IPS-11a (cell line): ENCODE results near the gene HOXC13.

Experiments
- H3K4me3 ChIP-seq: one replicate; pipeline ENCODE4 v1.5.1; 2013; ENCODE audit warnings: low read depth, low read length, control low read depth

Gene HOXC13

DNA sequence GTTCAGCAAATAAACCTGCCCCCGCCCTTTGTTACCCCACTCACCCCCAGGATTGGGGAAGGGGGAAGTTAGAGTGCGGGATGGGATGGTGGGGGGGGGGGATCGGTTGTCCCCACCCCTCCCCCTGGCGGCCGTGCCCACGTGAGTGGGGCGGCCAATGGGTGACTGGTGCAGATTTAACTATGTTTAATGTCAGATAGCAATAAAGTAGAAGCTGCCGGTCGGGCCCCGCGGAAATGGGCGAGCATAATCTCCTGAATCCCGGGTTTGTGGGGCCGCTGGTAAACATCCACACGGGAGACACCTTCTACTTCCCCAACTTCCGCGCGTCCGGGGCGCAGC lies 16.0 kb downstream of the HOXC13 start, which contains the start of gene HOXC12:
Gene HOXC12 (plus strand): TSS at position 210 of the 342 bp plus-strand sequence. CDS start 27 bp downstream, at position 237.
- no peak within 1 kb of the TSS for H3K4me3 ChIP-seq

DNA sequence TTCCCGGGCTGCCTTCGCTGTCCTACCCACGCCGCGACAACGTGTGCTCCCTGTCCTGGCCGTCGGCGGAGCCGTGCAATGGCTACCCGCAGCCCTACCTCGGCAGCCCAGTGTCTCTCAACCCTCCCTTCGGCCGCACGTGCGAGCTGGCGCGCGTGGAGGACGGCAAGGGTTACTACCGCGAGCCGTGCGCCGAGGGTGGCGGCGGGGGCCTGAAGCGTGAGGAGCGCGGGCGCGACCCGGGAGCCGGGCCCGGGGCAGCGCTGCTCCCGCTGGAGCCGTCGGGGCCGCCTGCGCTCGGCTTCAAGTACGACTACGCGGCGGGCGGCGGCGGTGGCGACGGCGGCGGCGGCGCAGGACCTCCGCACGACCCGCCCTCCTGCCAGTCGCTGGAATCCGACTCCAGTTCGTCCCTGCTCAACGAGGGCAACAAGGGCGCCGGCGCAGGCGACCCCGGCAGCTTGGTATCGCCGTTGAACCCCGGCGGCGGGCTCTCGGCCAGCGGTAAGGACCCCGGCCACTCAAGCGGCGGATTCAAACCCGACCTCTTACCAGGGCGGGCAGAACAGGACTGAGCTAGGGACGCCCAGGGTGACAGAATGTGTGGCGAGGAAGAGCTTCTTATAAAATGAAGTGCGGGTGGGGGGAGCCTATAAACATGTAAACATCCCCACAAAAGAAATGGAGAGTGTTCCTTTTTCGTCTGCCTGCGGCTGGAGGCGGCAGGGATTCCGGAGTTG lies 16.6 kb downstream of the HOXC13 start:
- H3K4me3 ChIP-seq, result no peak overlapping the region

DNA sequence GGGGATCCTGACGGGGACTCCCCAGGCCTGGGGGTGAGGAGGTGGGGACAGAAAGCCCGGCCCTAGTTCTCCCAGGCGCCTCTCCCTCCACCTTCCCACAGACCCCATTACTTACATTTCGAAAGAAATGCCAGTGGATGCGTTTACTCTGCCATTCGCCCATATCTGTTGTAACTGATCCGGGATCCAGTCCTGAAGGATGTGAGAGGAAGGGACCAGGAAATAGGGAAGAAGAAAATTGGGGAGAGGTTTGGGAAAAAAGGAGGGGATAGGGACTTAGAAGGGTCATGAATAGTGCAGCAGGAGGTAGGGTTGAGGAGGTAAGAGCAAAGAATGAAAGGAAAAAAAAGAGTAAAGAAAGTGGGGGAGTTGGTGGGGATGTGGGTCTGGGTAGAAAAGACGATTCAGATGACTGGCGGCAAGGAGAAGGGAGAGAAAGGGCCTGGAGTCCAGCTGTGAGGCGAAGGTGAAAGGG lies 17.2 kb downstream of the HOXC13 start:
- no peak overlapping the region for H3K4me3 ChIP-seq

DNA sequence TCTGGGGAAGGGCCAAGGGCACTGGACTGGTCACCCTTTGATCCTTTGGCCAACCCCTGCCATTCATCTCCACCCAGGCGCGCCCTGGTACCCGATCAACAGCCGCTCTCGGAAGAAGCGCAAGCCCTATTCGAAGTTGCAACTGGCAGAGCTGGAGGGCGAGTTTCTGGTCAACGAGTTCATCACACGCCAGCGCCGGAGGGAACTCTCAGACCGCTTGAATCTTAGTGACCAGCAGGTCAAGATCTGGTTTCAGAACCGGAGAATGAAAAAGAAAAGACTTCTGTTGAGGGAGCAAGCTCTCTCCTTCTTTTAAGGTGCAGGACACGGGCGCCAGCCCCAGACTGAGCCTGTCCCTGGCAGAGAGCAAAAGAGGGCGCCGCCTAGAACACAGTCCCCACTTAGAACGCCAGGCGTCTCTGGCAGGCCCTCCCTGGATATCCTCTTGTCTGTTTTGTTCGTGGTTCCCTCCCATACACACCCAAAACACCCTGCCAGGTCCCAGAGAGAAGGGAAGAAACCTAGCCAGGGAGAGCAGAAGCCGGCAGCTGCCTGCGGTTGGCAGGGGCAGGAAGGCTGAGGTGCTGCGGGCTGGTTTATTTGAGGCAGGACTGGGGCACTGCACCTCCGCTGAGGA lies 17.7 kb downstream of the HOXC13 start:
- H3K4me3 ChIP-seq, result no peak overlapping the region

DNA sequence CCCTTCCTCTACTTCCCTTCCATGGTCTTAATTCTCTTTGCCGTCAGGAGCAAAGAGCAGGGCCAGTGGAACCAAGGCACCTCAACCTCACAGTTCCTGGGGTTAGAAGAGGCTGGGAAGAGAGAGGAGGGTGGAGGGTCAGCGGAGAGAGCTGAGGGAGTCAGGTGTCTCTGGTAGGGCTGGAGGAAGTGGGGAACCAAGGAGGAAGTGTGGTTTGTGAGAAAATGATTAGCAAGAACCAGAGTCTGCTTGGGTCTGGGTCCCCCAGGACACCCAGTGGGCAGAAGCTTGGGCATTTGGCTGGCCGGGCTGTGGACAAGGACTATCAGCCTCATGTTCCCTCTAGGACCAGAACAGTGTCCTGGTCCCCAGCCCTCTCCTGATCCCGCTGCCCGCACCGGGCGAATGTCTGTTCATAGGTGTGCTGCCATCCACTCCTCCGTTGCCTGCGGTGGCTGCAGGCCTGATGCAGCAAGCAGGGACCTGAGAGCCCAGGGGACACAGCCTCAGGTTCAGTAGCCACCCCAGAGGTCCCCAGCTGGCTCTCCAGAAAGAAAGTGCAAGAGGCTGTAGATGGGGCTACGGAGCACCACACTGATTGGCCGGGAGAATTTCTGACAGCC lies 18.4 kb downstream of the HOXC13 start:
- H3K4me3 ChIP-seq, result no peak overlapping the region

DNA sequence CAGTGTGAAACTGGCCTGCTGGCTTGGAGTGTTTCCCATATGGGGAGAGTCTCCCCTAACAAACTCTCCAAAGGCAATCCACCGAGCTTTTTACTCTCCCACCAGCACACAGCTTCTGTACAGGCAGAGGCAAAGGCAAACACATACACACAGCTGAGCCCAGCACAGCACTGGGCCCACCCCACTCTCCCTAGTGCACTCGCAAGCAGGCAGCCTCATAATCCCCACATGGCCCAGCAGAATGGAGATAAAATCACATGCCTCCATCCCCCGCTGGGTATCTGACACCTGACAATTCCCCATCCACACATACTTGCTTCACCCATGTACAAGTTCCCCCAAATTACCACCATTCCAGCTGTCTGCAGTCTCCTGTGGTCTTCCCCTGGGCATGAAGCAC lies 19.5 kb downstream of the HOXC13 start:
- H3K4me3 ChIP-seq, result no peak overlapping the region

DNA sequence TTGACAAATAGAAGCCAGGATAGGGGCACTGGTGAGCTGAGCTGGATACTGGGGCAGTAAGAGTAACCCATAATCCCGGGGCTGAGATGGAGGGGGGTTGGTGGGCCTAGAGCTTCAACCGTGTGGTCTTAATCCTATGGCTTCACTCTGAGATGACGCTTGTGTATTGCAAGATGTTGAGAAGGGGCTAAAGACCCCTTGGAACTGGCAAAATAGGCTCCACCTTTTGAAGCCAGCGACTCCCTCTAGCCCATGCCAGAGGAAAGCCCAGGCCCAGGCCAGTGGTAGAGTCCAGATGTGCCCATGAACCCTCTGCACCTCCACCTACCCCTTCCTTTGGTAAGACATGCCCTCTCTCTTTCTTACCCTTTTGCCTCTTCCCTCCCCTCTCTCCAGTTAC lies 20.7 kb downstream of the HOXC13 start:
- no peak overlapping the region for H3K4me3 ChIP-seq

DNA sequence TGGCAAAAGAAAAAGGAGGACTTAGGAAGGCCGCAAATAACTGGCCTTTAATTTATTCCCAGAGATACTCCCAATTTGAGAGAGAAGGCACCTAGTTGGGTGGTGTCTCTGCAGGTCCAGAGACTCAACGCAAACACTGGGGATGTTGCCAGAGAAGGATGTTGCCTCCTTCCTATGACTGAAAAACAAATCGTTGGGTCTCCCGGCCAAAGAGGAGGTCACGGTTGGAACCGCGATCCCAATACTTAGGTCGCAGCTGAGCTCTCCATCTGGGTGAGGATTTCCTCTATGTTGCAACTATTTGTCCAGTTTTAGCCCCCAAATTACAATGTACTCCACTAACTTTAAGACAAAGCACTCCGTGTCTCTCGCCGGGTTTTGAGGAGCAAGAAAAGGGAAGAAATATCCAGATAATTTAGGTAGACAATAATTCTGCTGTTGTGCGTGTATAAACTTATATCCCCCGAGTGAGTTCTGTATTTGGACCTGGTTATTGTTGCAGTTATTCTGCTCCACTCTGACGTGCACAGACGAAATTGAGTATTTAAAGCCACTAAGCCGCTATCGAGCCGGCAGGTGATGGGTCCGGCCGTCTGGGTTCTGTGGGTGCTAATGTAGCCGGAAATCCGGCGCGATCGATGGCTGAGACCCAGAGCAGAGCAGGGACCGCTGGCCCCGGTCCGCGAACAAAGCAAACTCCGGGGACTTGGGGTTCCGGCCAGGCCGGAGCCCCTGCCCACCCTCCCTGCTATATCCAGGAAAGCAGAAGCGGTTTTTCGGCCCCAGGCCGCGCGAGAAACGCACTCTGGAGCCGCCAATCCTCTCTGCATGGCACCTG lies 21.8 kb downstream of the HOXC13 start:
- no peak overlapping the region for H3K4me3 ChIP-seq

DNA sequence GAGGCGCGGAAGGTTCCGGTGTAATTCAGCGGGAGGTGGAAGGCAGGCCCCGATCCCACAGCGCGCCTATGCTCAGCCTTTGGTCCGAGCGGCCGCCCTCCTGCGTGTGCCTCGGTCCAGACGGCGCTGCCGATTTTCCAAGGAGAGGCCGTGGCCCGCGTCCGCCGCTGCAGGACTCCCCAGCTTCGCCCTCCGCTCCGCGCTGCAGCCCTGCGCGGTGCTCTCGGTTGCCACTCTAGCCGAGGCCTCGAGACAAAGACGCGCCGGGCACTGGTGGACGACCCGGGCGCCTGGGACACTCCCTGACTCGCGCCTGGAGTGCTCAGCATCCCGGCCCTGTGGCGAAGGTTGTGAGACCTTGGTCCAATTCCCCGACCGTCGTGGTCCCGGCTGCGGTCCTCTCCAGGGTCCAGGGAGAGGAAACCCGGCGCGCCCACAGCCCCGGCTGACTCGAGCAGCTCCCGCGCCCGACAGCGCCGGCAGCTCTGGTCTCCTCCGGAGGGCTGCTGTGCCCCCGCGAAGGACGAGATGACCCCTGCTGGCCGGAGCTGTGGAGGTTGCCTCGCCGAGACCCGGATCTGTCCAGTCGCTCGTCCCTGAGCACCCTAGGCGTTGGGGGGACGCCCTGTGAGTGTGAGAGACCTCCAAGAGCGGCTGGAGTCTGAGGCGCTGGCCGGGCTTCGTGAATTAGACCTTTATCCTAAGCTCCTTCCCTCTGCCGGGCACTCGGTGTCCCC lies 22.6 kb downstream of the HOXC13 start:
- H3K4me3 ChIP-seq, result no peak overlapping the region

DNA sequence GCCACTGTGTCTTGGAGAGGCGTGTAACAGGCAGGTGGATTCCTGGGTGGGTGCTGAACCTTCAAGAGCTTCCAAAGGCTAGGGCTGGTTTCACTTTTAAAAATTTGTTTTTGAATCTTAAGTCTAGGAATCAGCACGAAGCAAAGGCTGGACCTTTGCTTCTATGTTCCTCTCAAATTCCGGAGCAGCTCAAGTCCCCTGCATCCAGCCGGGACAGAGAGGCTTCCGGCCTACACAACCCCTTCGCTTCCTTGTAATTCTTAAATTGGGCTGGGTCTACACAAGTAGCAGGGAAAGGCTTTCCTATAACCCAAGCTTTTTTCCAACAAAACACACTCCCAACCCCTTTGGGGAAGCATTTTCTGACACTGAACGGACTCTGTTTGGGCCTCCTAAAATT lies 24.4 kb downstream of the HOXC13 start:
- no peak overlapping the region for H3K4me3 ChIP-seq

DNA sequence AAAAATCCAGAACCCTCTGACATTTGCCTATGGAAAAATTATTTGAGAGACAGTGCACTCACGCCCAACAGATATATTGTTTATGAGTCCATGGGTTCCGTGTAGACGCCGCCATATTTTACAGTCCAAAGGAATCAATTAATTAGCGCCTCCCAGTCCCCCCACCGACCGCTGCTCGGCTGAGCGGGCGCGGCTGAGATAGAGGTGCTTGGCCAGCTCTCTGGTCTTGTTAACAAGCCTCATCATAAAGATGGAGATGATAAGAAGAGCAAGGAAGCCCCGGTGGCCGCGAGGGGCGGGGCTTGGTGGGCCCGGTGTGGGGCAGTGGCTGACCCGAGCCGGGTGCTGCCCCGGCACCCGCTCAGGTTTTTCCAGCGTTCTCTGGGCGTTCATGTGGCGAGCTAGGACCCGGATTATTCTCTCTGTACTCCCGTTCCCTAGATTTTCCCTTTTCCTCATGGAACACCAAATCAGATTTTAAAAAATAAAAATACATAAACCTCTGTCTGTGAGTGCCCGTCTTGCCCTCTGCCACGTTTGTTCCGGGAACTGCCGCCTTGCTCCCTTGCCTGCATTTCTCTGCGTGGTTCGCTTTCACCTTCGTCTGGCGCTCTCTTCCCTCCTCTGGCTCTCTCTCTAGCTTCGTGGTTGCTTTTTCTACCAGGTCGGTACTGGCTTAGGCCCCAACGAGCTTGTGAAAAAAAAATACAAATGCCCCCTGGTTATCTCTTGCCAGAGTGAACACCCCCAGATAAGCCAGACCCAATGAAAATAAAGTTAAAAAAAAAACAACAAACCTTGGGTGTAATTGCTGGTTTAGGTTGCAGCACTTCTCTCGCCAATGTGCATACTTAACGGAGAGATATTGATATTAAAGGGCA lies 25.0 kb downstream of the HOXC13 start:
- H3K4me3 ChIP-seq, result no peak overlapping the region

DNA sequence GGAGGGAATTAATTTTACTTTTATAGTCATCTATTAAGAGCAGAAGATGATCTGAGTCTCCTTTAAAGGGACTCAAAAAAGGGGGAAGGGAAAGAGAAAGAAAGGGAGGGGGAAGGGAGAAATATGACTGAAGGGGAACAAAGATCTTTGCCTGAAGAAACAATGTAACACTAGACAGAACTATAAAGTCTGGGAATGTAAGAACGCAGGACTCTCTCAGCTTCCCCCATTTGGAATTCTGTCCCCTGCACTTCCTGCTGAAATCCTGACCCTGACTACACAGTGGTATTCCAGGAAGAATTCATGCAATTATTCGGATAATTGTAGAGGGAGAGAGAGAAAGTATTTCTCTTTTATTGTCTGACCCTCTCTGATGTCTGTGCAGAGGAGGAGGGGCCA lies 25.7 kb downstream of the HOXC13 start:
- H3K4me3 ChIP-seq, result no peak overlapping the region

DNA sequence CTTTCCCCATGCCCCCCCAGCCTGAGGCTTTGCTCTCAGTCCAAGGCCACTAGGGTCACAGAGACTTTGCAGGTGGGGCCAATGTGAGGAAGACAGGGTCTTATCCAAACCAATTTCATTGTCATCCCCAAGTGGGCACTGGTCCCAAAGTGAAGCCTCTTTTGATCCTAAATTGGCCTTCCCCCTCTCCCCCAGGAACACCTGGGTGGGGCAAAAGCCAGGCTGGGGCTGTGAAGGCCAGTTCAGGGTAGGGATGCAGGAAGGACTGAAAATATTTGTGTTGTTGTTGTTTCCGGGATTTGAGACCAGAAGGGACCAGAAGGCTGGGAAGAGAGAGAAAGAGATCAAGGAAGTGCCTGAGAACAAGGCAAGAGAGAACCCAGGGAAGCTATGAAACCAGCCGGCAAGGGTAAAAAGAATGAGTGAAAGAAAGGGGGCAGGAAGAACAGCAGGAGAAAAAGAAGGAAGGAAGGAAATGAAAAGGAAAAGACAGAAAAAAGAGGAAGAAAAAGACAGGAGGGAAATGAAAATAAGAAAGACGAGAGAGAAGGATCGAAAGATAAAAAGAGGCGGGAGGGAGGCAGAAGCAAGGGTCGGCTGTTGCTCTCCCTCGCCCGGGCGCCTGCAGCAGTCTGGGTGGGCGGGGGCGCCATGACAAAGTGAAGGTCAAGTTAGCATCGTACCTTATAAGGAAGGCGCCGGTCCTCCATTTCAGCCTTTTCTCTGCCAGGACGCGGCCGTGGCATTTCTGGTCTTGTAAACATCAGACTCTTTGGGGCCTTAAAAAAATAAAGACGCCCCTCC lies 26.9 kb downstream of the HOXC13 start:
- H3K4me3 ChIP-seq, result no peak overlapping the region

DNA sequence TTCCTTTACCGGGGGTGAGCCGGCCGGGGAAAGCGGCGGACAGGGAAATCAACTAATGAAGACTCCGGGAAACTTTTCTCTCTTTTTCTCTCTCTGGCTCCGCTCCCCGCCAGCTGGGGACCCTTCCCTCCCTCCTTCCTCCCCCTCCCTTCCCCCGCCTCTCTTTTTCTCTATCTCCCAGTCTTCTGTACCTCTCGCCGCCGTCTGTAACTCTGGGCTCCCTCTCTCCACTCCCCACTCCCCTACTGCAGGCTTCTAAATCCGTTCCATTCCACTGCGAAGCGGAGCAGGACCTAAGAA lies 27.4 kb downstream of the HOXC13 start:
- H3K4me3 ChIP-seq, result no peak overlapping the region

DNA sequence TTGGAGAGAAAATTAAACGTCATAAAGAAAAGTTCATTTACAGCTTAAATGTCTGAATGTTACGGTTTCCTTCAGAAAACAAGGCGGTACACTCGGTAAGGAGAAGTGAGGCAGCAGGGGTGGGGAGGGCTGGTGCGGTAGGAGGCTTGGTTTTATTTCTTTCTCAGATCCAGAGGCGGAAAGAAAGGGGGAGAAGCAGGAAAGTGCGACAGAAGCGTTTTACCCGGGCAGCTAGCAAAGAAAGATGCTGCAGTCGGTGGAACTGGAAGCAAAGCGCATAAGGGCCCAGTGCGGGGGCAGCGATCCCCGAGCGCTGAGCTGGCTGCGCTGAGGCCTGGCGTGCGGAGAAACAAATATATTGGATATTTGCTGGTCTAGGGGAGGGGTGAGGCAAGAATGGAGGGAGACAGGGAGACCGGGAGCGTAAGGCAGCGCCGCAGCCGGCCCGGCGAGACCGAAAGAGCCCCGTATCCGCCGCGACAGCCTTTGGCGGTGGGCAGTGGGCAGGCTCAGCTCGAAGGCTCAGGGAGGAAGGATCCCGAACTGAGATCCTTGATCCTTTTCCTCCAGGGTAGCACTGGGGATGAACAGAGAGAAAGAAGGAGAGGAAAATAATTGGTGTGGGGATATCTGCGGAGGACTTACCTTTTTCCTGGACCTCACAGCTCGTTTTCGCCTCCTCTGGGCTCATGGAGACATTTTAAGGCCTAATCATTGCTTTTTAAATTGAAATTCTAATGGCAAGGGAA lies 27.9 kb downstream of the HOXC13 start:
- no peak overlapping the region for H3K4me3 ChIP-seq

DNA sequence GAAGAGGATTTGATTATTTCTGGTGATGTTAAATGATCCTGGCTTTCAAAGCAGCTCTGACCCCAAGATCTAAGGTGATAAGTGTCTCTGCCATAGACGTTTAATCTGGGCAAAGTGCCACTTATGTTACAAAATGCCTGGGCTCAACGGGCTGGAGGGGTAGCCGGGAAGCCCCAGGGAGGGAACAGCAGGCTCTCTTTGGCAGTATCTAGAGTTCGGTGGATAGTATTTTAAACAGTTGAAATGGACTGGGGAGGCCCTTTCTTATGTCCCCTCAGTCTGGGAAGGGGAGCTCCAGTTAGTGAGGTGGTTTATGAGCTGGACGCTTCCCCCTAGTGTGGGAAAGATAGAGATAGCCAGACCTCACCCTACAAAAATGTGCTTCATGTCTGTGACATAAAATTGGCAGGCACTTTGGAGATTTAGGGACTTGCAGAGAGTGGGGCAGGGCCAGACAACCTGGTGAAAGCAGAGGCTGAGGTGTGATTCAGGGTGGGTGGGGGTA lies 28.8 kb downstream of the HOXC13 start:
- no peak overlapping the region for H3K4me3 ChIP-seq

DNA sequence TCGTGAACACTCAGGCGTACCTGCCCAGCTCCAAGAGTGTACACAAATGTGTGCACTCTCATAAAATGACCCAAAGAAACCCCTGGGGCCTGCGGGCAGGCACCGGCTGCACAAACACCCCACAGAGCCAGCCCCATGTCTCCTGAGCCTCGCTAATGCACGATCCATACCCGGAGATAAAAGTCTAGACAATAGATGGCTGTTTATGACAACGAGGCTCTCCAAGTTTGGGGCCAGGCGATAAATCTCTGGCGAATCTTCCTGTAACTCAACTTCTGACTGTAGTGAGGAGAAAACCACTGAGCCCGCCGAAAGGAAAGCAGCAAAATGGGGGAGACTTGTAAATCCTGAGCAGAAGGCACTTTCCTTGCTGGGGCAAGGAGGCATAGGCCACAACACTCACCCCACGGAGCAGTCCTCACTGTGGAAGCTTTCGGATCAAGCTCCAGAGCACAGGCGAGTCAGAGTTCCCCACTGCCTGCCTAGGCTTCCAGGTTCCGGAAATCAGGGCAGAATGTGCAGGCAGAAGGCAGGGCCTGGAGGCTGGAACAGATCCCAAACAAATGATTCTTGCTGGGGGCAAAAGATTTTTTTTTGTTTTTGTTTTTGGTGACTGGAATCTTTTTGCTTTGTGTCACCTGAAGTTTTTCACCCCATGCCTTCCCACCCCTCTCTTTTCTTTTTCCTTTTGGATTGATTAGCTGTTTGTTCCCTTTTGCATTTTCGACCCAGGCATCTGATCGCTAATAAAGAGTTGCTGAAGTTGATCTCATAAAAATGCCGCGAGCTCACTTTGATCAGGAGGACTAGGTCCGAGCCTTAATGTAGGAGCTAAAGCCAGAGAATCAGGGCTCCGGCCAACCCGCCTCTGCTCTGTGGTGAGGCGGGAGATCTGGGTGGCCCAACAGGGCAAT lies 29.8 kb downstream of the HOXC13 start:
- no peak overlapping the region for H3K4me3 ChIP-seq
